BJ (cell line): ENCODE measurements around the gene ARHGEF4. TPM values are rescaled to one million over a fixed set of nuclear protein-coding genes. Genes with fewer than 3 reads are reported as not detected.
"Not testable (repeated sequence)": the region's sequence is repeated elsewhere in the genome, so short reads cannot be mapped to it uniquely, and the experiment has no call there.

Experiments
- CTCF ChIA-PET: fragments of 350-600 bp; formaldehyde crosslinking; extraction: SDS; loops from one replicate; lab custom pipeline; 2021; ENCODE audit warnings: antibody characterized with exemption, inconsistent platforms; lab: Yijun Ruan, JAX
- POLR2A ChIA-PET: fragments of 300-600 bp; sonication (Branson Sonifier 250); formaldehyde crosslinking; extraction: SDS; loops from one replicate; lab custom pipeline; 2021; ENCODE audit warnings: antibody characterized with exemption; lab: Charles Lee
- DNase-seq: peaks from one replicate; pipeline ENCODE4 v3.0.0-alpha.2; 2011; ENCODE audit warnings: low read depth
- H3K27me3 ChIP-seq: 2 replicates; pipeline ENCODE4 v1.6.0; 2011; ENCODE audit warnings: low read length; ENCODE audit not compliant: control insufficient read depth, insufficient read depth
- H3K36me3 ChIP-seq: 2 replicates; pipeline ENCODE4 v1.5.1; 2011; ENCODE audit warnings: low read length; ENCODE audit not compliant: control insufficient read depth, insufficient read depth
- H3K4me3 ChIP-seq: 2 replicates; pipeline ENCODE4 v1.5.1; 2011; ENCODE audit warnings: low read depth, mild to moderate bottlenecking, control low read depth, low read length
- polyA plus RNA-seq: library from polyadenylated mRNA; depleted of rRNA; stranded (reverse); fragments of >200 nt; gene quantifications from 2 replicates; pipeline ENCODE4 v1.2.3, GENCODE V29; 2011
- TF ChIP-seq, protein P1 (sequence below): IDR thresholded peaks from 2 replicates; pipeline ENCODE4 v1.5.1; 2011; ENCODE audit warnings: low read depth, mild to moderate bottlenecking, control low read depth, inconsistent platforms, low read length, moderate library complexity; ENCODE audit not compliant: insufficient read depth

Gene ARHGEF4
- polyA plus RNA-seq, 1 experiment: 15.1 TPM

DNA sequence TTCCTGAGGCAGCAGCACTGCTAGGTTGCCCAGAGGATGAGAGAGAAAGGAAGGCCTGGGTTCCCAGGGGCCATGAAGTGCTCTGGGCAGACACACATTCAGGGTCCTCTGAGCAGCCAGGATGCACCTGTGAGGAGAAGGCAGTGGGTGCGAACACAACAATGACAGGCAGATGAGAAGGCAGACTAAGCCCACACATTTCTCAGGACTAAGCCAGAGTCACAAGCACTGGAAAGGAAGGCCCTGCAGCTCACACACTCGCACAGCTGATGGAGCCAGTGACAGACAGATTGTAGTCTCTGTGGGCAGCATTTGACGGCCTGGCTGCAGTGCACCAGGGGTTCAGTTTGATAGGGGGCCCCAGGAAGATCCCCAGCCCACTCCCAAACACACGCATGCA is 61.8 kb downstream of the ARHGEF4 start:
- H3K27me3 ChIP-seq: no peaks in the 10 kb centered on the region
- H3K36me3 ChIP-seq: no peaks in the 10 kb centered on the region
- ChIA-PET POLR2A (no interaction called here), CTCF (interaction anchor here (1.5 kb wide), 1 partner anchor 101 kb away, joined by 4 read pairs; no protein-coding TSS in a partner anchor)
- H3K4me3 ChIP-seq: no peak overlapping the region
- no peak for DNase-seq
- TF ChIP-seq, protein P1, sequence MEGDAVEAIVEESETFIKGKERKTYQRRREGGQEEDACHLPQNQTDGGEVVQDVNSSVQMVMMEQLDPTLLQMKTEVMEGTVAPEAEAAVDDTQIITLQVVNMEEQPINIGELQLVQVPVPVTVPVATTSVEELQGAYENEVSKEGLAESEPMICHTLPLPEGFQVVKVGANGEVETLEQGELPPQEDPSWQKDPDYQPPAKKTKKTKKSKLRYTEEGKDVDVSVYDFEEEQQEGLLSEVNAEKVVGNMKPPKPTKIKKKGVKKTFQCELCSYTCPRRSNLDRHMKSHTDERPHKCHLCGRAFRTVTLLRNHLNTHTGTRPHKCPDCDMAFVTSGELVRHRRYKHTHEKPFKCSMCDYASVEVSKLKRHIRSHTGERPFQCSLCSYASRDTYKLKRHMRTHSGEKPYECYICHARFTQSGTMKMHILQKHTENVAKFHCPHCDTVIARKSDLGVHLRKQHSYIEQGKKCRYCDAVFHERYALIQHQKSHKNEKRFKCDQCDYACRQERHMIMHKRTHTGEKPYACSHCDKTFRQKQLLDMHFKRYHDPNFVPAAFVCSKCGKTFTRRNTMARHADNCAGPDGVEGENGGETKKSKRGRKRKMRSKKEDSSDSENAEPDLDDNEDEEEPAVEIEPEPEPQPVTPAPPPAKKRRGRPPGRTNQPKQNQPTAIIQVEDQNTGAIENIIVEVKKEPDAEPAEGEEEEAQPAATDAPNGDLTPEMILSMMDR: no peak

DNA sequence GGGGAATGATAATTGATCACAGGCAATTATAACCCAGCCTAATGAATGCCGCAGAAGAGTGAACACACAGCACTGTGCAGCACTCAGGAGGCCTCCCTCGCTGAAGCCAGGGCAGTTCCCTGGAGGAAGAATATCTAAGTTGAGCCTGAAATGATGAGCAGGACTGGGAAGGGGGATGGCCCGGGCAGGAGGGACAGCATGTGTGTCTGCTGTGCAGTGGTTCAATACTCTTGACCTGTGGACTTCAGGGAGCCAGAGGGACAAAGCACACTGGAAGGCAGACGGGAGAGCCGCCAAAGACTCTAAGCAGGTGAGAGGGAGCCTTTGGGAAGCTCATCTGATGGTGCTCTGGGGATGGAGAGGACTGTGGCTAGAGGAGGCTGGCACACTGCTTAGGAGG is 62.6 kb downstream of the ARHGEF4 start:
- H3K4me3 ChIP-seq: no peak overlapping the region
- CTCF ChIA-PET: interaction anchor here (1.5 to 1.6 kb wide), 2 partner anchors 26 to 102 kb away, joined by 4 read pairs; no protein-coding TSS in a partner anchor
- POLR2A ChIA-PET: no interaction called here
- H3K27me3 ChIP-seq: no peaks in the 10 kb centered on the region
- TF ChIP-seq, protein P1: no peak
- no peak for DNase-seq
- no peaks in the 10 kb centered on the region for H3K36me3 ChIP-seq

DNA sequence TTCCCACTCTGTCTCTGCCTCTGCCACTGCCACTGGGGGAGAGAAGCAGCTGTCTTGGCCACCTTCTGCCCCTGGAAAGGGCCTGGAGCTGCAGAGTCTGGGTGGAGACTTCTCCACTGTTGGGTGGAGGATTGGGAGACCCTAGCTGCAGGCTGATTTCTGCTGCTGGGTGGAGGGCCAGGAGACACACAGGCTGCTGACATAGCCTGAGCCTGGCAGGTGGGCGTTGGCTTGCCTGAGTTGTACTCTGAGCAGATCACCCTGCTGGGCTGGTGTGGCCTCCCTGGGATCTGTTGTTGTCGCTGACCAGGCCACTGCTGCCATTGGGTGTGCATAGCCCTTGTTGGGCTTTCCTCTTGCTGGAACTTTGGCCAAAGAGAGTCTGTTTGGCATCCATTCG is 64.3 kb downstream of the ARHGEF4 start:
- TF ChIP-seq, protein P1: no peak
- Histone ChIP-seq H3K27me3 (no peaks in the 10 kb centered on the region), H3K36me3 (no peaks in the 10 kb centered on the region), H3K4me3 (no peak overlapping the region)
- POLR2A ChIA-PET: no interaction called here
- DNase-seq: no peak
- CTCF ChIA-PET: interaction anchor here (1.4 to 1.6 kb wide), 2 partner anchors 27 to 104 kb away, joined by 4 read pairs; no protein-coding TSS in a partner anchor

DNA sequence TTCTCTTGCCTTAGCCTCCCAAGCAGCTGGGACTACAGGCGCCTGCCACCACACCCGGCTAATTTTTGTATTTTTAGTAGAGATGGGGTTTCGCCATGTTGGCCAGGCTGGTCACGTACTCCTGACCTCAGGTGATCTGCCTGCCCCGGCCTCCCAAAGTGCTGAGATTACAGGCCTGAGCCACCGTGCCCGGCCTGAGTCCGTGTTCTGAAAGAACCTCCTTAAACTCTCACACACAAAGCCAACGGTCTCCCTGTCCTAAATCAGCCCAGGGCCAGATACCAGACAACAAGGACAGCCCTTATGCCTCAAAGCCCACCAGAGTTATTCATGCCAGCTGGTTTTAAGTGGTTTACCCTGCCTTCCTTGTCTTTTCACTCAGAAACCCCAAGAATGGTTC is 64.9 kb downstream of the ARHGEF4 start:
- H3K27me3 ChIP-seq, H3K4me3 ChIP-seq, DNase-seq, H3K36me3 ChIP-seq, CTCF ChIA-PET, POLR2A ChIA-PET: not testable (repeated sequence)

DNA sequence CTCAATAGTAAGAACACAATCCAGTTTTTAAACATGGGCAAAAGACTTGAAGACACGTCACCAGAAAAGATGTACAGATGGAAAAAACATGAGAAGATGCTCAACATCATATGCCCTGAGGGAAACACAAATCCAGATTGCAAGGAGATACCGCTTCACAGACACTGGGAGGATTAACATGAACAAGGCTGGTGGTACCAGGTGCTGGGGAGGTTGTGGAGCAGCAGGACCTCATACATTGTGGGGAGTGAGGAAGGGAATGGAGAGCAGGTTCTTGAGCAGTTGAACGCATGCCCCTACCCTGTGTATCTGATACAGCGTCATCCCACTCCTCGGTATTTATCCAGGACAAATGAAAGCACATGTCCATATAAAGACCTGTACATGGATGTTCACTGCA is 72.1 kb downstream of the ARHGEF4 start:
- ChIA-PET POLR2A (no interaction called here), CTCF (no interaction called here)
- Histone ChIP-seq H3K36me3 (no peaks in the 10 kb centered on the region), H3K27me3 (no peaks in the 10 kb centered on the region), H3K4me3 (no peak overlapping the region)
- TF ChIP-seq, protein P1: no peak
- DNase-seq: no peak

DNA sequence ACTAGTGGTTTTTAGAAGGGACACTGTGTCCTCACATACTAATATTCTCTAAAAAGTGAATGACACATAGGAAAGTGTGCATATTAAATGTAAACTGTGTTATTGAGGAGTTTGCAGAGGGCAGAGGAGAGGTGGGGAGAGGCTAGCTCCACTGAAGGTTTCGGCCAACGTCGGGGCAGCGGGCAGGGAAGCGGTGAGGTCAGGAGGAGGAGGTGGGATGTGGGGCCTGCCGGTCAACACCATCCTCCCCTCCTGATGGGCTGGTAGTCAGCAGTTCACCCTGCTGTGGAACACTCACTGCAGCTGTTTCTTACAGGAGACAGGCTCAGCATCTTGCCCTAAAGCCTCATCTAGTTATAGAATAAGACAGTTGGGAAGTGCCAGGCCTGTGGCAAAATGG is 74.2 kb downstream of the ARHGEF4 start:
- no peaks in the 10 kb centered on the region for H3K36me3 ChIP-seq
- TF ChIP-seq, protein P1: no peak
- peaks cover 2% of the 10 kb centered on the region; the same call in 1 of the 2 replicates for H3K27me3 ChIP-seq
- no peak overlapping the region for H3K4me3 ChIP-seq
- CTCF ChIA-PET: interaction anchor here (0.7 kb wide), 1 partner anchor 9 kb away, joined by 3 read pairs; no protein-coding TSS in a partner anchor
- POLR2A ChIA-PET: no interaction called here
- no peak for DNase-seq
